ENCODE results near the gene HESX1. TPM values are rescaled to one million over a fixed set of nuclear protein-coding genes. Genes with fewer than 3 reads are reported as not detected.

HESX1 gene
- total and polyA plus RNA-seq, 2 of the 13 experiments (the other 11 are each of a cell fraction or from before 2014, with no cell fraction given) = 0.57 to 0.75 TPM

DNA sequence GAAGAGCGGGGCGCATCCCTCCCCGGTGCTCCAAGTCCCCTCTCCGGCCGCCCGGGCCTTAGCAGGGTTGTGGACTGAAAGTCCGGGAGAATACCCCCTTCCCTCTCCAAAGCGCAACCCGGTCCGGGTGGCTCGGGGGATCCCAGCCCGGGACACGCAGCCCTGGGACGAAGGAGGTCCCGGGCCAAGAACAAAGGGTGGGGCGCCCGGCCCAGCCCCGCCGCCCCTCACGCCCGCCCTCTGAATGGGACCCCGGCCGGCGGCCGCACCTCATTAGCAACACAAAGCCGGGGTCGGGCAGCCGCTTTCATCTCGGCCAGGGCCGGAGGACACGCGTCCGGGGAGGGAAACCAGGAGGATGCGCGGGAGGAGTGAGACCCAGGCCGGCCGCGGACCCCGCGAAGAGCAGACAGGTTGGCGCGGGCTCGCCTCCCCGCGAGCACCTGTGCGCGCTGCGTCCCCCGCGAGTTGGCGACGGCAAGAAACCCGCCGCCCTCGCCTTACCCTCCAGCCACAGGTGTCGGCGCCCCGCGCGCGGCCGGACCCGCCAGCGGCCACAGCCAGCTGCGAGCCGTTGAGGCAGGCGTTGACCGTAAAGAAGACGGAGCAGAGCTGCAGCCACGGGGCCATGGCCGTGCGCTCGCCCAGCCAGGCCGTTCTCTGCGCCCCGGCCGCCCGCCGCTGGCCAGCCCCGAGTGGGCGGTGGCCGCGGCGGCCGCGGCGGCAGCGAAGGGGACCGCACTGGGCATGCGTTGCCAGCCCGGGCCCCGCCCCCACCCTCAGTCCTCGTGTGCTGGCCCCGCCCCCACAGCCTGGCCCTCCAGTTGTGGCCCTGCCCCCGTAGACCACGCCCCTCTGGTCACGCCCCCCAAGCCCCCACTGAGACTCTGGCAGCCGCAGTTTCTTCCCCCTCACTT, 34.9 kb downstream of the HESX1 start, which contains the start of gene IL17RD (continued):
- no peak for TF ChIP-seq ZNF549 (CRISPR knock-in tag; IDR thresholded peaks at IDR 0.05)
- no peak for TF ChIP-seq REPIN1 (CRISPR knock-in tag; IDR thresholded peaks at IDR 0.05; ENCODE audit: borderline replicate concordance, low read depth)
- no peak for TF ChIP-seq MIXL1 (CRISPR knock-in tag; IDR thresholded peaks at IDR 0.05)
- TF ChIP-seq KLF15 (CRISPR knock-in tag; IDR thresholded peaks at IDR 0.05; ENCODE audit: borderline replicate concordance) = no peak
- TF ChIP-seq, protein P1, sequence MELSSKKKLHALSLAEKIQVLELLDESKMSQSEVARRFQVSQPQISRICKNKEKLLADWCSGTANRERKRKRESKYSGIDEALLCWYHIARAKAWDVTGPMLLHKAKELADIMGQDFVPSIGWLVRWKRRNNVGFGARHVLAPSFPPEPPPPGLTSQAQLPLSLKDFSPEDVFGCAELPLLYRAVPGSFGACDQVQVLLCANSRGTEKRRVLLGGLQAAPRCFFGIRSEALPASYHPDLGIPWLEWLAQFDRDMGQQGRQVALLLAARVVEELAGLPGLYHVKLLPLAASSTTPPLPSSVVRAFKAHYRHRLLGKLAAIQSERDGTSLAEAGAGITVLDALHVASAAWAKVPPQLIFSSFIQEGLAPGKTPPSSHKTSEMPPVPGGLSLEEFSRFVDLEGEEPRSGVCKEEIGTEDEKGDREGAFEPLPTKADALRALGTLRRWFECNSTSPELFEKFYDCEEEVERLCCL (CRISPR knock-in tag; IDR thresholded peaks at IDR 0.05; ENCODE audit: borderline replicate concordance) = no peak
- no peak for TF ChIP-seq MIER3 (CRISPR knock-in tag; IDR thresholded peaks at IDR 0.05; ENCODE audit: borderline replicate concordance)
- no peak for TF ChIP-seq PITX1 (CRISPR knock-in tag; IDR thresholded peaks at IDR 0.05)
- TF ChIP-seq ZBTB38 (CRISPR knock-in tag; IDR thresholded peaks at IDR 0.05) = 0 out of 2 replicates have a peak, but pooled peaks have one; percentile 31
- no peak for TF ChIP-seq HNRNPUL1 (IDR thresholded peaks at IDR 0.05; ENCODE audit: low read depth, low read length)
- TF ChIP-seq ZNF564 (CRISPR knock-in tag; IDR thresholded peaks at IDR 0.05) = peak; percentile 23; the same call in 1 of the 2 replicates
- TF ChIP-seq CBFB (CRISPR knock-in tag; IDR thresholded peaks at IDR 0.05) = no peak
- no peak for TF ChIP-seq ZNF674 (CRISPR knock-in tag; IDR thresholded peaks at IDR 0.05; ENCODE audit: low read depth)
- TF ChIP-seq TBX2 (CRISPR knock-in tag; IDR thresholded peaks at IDR 0.05; ENCODE audit: borderline replicate concordance) = peak; percentile 32; the same call in 1 of the 2 replicates
- no peak for TF ChIP-seq KDM3A (CRISPR knock-in tag; IDR thresholded peaks at IDR 0.05; ENCODE audit: low read depth)
- no peak for TF ChIP-seq ZNF124 (CRISPR knock-in tag; IDR thresholded peaks at IDR 0.05)
- no peak for TF ChIP-seq ZNF678 (CRISPR knock-in tag; IDR thresholded peaks at IDR 0.05)
- TF ChIP-seq ZNF567 (CRISPR knock-in tag; IDR thresholded peaks at IDR 0.05; ENCODE audit: borderline replicate concordance) = no peak
- no peak for TF ChIP-seq AHR (CRISPR knock-in tag; IDR thresholded peaks at IDR 0.05)
- no peak for TF ChIP-seq RELA (CRISPR knock-in tag; IDR thresholded peaks at IDR 0.05)
- no peak for TF ChIP-seq ZNF746 (CRISPR knock-in tag; IDR thresholded peaks at IDR 0.05)
- no peak for TF ChIP-seq MBD4 (IDR thresholded peaks at IDR 0.05; ENCODE audit: borderline replicate concordance, low read length)
- no peak for TF ChIP-seq HOXA5 (CRISPR knock-in tag; IDR thresholded peaks at IDR 0.05)
- no peak for TF ChIP-seq ZNF337 (CRISPR knock-in tag; IDR thresholded peaks at IDR 0.05; ENCODE audit: borderline replicate concordance, low read depth)
- no peak for TF ChIP-seq MAFF (IDR thresholded peaks at IDR 0.05; ENCODE audit: low read depth, low read length)
- TF ChIP-seq KAT2B (IDR thresholded peaks at IDR 0.05; ENCODE audit: borderline replicate concordance, low read depth, low read length) = no peak
- no peak for TF ChIP-seq EP300 (IDR thresholded peaks at IDR 0.05; ENCODE audit: low read depth in 2 of 2, low read length in 2 of 2)
- TF ChIP-seq EP300 (CRISPR knock-in tag; IDR thresholded peaks at IDR 0.05; ENCODE audit: borderline replicate concordance) = no peak
- TF ChIP-seq ZNF761 (CRISPR knock-in tag; conservative IDR thresholded peaks at IDR 0.05) = no peak
- no peak for TF ChIP-seq GZF1 (CRISPR knock-in tag; IDR thresholded peaks at IDR 0.05)
- no peak for TF ChIP-seq ZNF75D (CRISPR knock-in tag; IDR thresholded peaks at IDR 0.05; ENCODE audit: borderline replicate concordance)
- TF ChIP-seq TCF7 (IDR thresholded peaks at IDR 0.05; ENCODE audit: low read depth) = peak; percentile 17; the same call in 1 of the 2 replicates
- peak; percentile 32; the same call in 1 of the 2 replicates for TF ChIP-seq PHF8 (CRISPR knock-in tag; IDR thresholded peaks at IDR 0.05)
- TF ChIP-seq SMARCC2 (IDR thresholded peaks at IDR 0.05) = no peak
- no peak for TF ChIP-seq HOXA7 (CRISPR knock-in tag; IDR thresholded peaks at IDR 0.05)
